Measurements from ENCODE around the gene MGLL. TPM values are rescaled to one million over a fixed set of nuclear protein-coding genes. Genes with fewer than 3 reads are reported as not detected.

The MGLL gene
- total RNA-seq, 1 experiment from 2014 or later: 2.1 TPM

DNA sequence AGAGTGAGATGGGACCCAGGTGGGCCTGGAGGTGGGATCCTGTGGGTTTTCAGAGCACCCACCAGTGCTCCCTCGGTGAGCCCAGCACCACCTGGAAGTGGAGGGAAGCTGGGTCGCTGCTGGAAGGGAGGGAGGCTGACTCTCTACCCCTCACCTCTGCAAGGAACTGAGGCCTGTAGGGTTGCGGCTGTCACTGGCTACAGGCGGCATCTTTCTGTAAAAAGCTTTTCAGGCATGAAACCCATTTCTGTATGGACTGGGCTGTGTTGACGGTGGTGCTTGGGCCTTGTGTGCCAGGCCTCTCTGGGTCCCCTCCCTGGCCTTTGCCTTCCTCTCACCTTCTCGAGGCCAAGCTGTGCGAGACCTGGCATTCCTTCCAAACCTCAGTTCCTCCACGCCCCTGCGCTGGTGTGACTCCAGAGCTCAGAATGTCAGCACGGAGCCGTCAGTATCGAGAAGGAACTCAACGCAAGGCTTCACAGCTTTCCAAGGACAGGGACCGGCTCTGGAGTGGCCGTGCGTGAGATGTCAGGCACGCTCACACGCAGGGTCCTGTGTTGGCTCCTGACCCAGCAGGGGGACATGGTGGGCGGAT, 133.0 kb downstream of the MGLL start:
- no peak for TF ChIP-seq REST (IDR thresholded peaks at IDR 0.05; ENCODE audit: insufficient read depth in 1 of 2, low read depth in 2 of 2, low read length in 1 of 2)
- Histone ChIP-seq H3K9me3 (ENCODE audit: control insufficient read depth, insufficient read depth, low read depth, low read length) (no peaks in the 10 kb centered on the region), H3K4me3 (ENCODE audit: low read depth in 2 of 2, low read length in 2 of 2) (no peak overlapping the region), H3K4me1 (ENCODE audit: control insufficient read depth, insufficient read depth, low read length) (no peaks in the 10 kb centered on the region), H3K27me3 (ENCODE audit: control insufficient read depth, insufficient read depth, low read length) (no peaks in the 10 kb centered on the region), H3K36me3 (ENCODE audit: control insufficient read depth, insufficient read depth, low read length) (no peaks in the 10 kb centered on the region), H3K27ac (ENCODE audit: low read length) (no peak overlapping the region)
- no TSS peak for BruUV-seq (replicated peaks)
- ChIA-PET POLR2A (no interaction called here), CTCF (no interaction called here)
- intact Hi-C loops (cut with micrococcal nuclease; ENCODE audit: unreplicated experiment) (no loop called here), in situ Hi-C loops (cut with HindIII; ENCODE audit: low pct_unique_long_range_greater_than_20kb, low sequenced_read_pairs) (no loop called here)
- no peak for ATAC-seq
- DNase-seq (ENCODE audit: low read depth, low spot score): no peak

DNA sequence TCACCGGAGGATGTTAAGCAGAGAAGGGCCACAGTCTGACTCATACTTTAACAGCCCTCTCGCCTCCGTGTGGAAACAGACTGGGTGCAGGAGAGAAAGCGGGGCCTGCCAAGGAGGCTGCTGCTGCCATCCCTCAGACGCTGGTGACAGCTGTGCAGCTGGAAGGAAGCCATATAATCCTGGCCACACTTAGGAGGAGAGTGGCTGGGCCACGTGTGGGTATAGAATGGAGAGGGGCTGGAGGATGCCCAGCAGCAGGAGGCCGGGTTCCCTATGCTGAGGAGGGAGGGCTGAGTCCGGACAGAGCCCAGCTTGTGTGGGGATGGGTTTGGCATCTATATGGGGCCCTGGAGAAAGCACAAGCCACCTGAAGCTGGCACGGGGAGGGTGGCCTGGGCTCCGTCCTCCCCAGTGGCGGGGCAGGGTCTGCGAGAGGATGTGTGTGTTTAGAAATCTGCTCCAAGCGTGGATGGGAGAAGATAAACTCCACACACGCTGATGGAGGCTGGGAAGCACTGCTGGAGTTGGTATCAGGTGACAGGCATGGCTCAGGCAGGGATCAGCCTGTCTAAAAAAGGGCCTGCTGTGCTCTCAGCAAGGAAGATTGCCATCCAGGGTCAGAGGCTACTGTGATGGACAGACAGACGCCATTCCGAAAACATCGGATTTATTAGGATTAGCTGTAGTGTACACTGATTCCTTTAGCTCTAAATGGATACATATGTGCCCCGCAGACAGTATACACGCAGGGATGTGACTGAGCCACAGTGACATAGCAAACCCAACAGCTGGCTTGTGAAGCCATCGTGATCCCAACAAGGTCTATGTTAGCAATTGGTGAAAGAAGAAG, 133.7 kb downstream of the MGLL start:
- POLR2A ChIA-PET: no interaction called here

More for the DNA sequence above, 133.7 kb downstream of the MGLL start:
- DNase-seq (ENCODE audit: low read depth, low spot score) (no peak), ATAC-seq (no peak)
- TF ChIP-seq TCF7L2 (IDR thresholded peaks at IDR 0.05; ENCODE audit: low read depth, low read length) (no peak), REST (IDR thresholded peaks at IDR 0.05; ENCODE audit: insufficient read depth in 1 of 2, low read depth in 2 of 2, low read length in 1 of 2) (no peak), POLR2AphosphoS5 (IDR thresholded peaks at IDR 0.05; ENCODE audit: low read depth, low read length) (no peak), SIN3A (IDR thresholded peaks at IDR 0.05; ENCODE audit: borderline replicate concordance, insufficient read depth, low read depth, low read length) (no peak)
- TF ChIP-seq, protein P1, sequence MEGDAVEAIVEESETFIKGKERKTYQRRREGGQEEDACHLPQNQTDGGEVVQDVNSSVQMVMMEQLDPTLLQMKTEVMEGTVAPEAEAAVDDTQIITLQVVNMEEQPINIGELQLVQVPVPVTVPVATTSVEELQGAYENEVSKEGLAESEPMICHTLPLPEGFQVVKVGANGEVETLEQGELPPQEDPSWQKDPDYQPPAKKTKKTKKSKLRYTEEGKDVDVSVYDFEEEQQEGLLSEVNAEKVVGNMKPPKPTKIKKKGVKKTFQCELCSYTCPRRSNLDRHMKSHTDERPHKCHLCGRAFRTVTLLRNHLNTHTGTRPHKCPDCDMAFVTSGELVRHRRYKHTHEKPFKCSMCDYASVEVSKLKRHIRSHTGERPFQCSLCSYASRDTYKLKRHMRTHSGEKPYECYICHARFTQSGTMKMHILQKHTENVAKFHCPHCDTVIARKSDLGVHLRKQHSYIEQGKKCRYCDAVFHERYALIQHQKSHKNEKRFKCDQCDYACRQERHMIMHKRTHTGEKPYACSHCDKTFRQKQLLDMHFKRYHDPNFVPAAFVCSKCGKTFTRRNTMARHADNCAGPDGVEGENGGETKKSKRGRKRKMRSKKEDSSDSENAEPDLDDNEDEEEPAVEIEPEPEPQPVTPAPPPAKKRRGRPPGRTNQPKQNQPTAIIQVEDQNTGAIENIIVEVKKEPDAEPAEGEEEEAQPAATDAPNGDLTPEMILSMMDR (IDR thresholded peaks at IDR 0.05): no peak
- CTCF ChIA-PET: no interaction called here
- H3K36me3 ChIP-seq (ENCODE audit: control insufficient read depth, insufficient read depth, low read length): no peaks in the 10 kb centered on the region
- H3K4me1 ChIP-seq (ENCODE audit: control insufficient read depth, insufficient read depth, low read length): no peaks in the 10 kb centered on the region
- H3K27ac ChIP-seq (ENCODE audit: low read length): no peak overlapping the region
- no peak overlapping the region for H3K4me3 ChIP-seq (ENCODE audit: low read depth in 2 of 2, low read length in 2 of 2)
- intact Hi-C loops (cut with micrococcal nuclease; ENCODE audit: unreplicated experiment) (no loop called here), in situ Hi-C loops (cut with HindIII; ENCODE audit: low pct_unique_long_range_greater_than_20kb, low sequenced_read_pairs) (no loop called here)
- no peaks in the 10 kb centered on the region for H3K27me3 ChIP-seq (ENCODE audit: control insufficient read depth, insufficient read depth, low read length)
- no TSS peak for BruUV-seq (replicated peaks)
- H3K9me3 ChIP-seq (ENCODE audit: control insufficient read depth, insufficient read depth, low read depth, low read length): no peaks in the 10 kb centered on the region
